SK-N-SH (cell line): ENCODE data around the gene CAPSL. TPM values are rescaled to one million over a fixed set of nuclear protein-coding genes. Genes with fewer than 3 reads are reported as not detected.

Source experiments
- CTCF ChIA-PET: fragments of 300-600, 350-600 bp; formaldehyde crosslinking; extraction: SDS; loops from one replicate; lab custom pipeline; 2021; lab: Yijun Ruan, JAX
- POLR2A ChIA-PET: fragments of 350-600 bp; sonication (Branson Sonifier 250); formaldehyde crosslinking; extraction: SDS; loops from one replicate; lab custom pipeline; 2020; ENCODE audit warnings: antibody characterized with exemption, inconsistent platforms; lab: Yijun Ruan, JAX
- DNase-seq: peaks from one replicate; pipeline ENCODE4 v3.0.0; 2012
- H2AFZ ChIP-seq: fragments of 200-600 bp; sonication (generic); 2 replicates; pipeline ENCODE4 v1.8.1; 2016; ENCODE audit warnings: antibody characterized with exemption, mild to moderate bottlenecking, low read depth
- H3F3A ChIP-seq: fragments of 200-600 bp; sonication (generic); replicated peaks from 2 replicates; pipeline ENCODE3; 2016; ENCODE audit warnings: antibody characterized with exemption, mild to moderate bottlenecking; ENCODE audit not compliant: insufficient read depth
- H3K27ac ChIP-seq, 2 experiments: fragments of 200-500 bp in 1 of 2; fragments of 200-600 bp in 1 of 2; sonication (Bioruptor generic) in 1 of 2; sonication (generic), shearing (Covaris generic) in 1 of 2; 2 replicates each; pipeline versions ENCODE4 v1.5.1 to v1.6.1; 2014 to 2016; ENCODE audit warnings: low read depth in 2 of 2, inconsistent platforms in 1 of 2, low read length in 1 of 2, mild to moderate bottlenecking in 1 of 2, mixed read lengths in 1 of 2
- H3K27me3 ChIP-seq: fragments of 200-600 bp; sonication (generic), shearing (Covaris generic); 2 replicates; pipeline ENCODE4 v1.6.1; 2016; ENCODE audit warnings: mixed run types; ENCODE audit not compliant: insufficient read depth
- H3K36me3 ChIP-seq, 2 experiments: fragments of 200-500 bp in 1 of 2; fragments of 200-600 bp in 1 of 2; sonication (Bioruptor generic) in 1 of 2; sonication (generic) in 1 of 2; replicated peaks in 1 of 2; 2 replicates each; pipeline versions ENCODE3 to v1.5.1; 2014 to 2016; ENCODE audit warnings: low read length in 1 of 2, mild to moderate bottlenecking in 1 of 2; ENCODE audit not compliant: insufficient read depth in 2 of 2, control insufficient read depth in 1 of 2
- H3K4me1 ChIP-seq, 2 experiments: fragments of 200-500 bp in 1 of 2; fragments of 200-600 bp in 1 of 2; sonication (Bioruptor generic) in 1 of 2; sonication (generic), shearing (Covaris generic) in 1 of 2; 2 replicates each; pipeline versions ENCODE4 v1.5.1 to v1.6.1; 2014 to 2016; ENCODE audit warnings: low read depth in 1 of 2, low read length in 1 of 2, mixed run types in 1 of 2; ENCODE audit not compliant: insufficient read depth in 2 of 2, control insufficient read depth in 1 of 2
- H3K4me2 ChIP-seq: fragments of 200-600 bp; sonication (generic), shearing (Covaris generic); 2 replicates; pipeline ENCODE4 v1.6.1; 2017; ENCODE audit warnings: mixed run types
- H3K4me3 ChIP-seq, 2 experiments: fragments of 200-500 bp in 1 of 2; fragments of 200-600 bp in 1 of 2; sonication (Bioruptor generic) in 1 of 2; sonication (generic), shearing (Covaris generic) in 1 of 2; 2 replicates each; pipeline versions ENCODE4 v1.5.1 to v1.8.1; 2014 to 2016; ENCODE audit warnings: low read depth in 2 of 2, inconsistent platforms in 1 of 2, low read length in 1 of 2, mild to moderate bottlenecking in 1 of 2, mixed read lengths in 1 of 2, moderate library complexity in 1 of 2
- H3K79me2 ChIP-seq: fragments of 200-600 bp; sonication (generic); 2 replicates; pipeline ENCODE4 v1.8.1; 2017; ENCODE audit warnings: mild to moderate bottlenecking; ENCODE audit not compliant: insufficient read depth
- H3K9ac ChIP-seq: fragments of 200-600 bp; sonication (generic); 2 replicates; pipeline ENCODE4 v1.6.1; 2017; ENCODE audit warnings: mixed run types
- H3K9me2 ChIP-seq: fragments of 200-600 bp; sonication (generic); 2 replicates; pipeline ENCODE4 v1.6.1; 2017; ENCODE audit warnings: mixed run types
- H3K9me3 ChIP-seq: fragments of 200-600 bp; sonication (generic); 2 replicates; pipeline ENCODE4 v1.6.1; 2017; ENCODE audit warnings: mixed run types, mild to moderate bottlenecking, moderate library complexity
- H4K20me1 ChIP-seq: fragments of 200-600 bp; sonication (generic); 2 replicates; pipeline ENCODE4 v1.6.1; 2017; ENCODE audit warnings: mild to moderate bottlenecking, mixed run types; ENCODE audit not compliant: insufficient read depth
- EP300 ChIP-seq, 2 experiments: IDR thresholded peaks; 2 replicates each; pipeline versions ENCODE4 v1.4.0 to v1.6.1; 2012; ENCODE audit warnings: borderline replicate concordance in 1 of 2, low read depth in 1 of 2, low read length in 1 of 2
- EZH2phosphoT487 ChIP-seq: fragments of 200-600 bp; sonication (generic); IDR thresholded peaks from 2 replicates; pipeline ENCODE4 v1.6.1; 2017; ENCODE audit warnings: low read depth, mixed run types, mild to moderate bottlenecking, antibody characterized with exemption, moderate library complexity, borderline replicate concordance
- FOSL2 ChIP-seq: IDR thresholded peaks from 2 replicates; pipeline ENCODE4 v1.4.0; 2012; ENCODE audit warnings: low read depth, mild to moderate bottlenecking, moderate library complexity, borderline replicate concordance
- FOXJ3 ChIP-seq: sonication (generic); formaldehyde crosslinking; IDR thresholded peaks from 2 replicates; pipeline ENCODE4 v1.5.1; 2020; ENCODE audit warnings: mild to moderate bottlenecking, missing genetic modification reagents
- FOXM1 ChIP-seq: IDR thresholded peaks from 2 replicates; pipeline ENCODE4 v1.4.0; 2012; ENCODE audit warnings: low read depth, mild to moderate bottlenecking
- GABPA ChIP-seq: IDR thresholded peaks from 2 replicates; pipeline ENCODE4 v1.4.0; 2012; ENCODE audit warnings: low read depth, mild to moderate bottlenecking
- GATA2 ChIP-seq: sonication (generic); formaldehyde crosslinking; IDR thresholded peaks from 2 replicates; pipeline ENCODE4 v1.5.0; 2020; ENCODE audit warnings: mild to moderate bottlenecking, missing genetic modification reagents
- IRF3 ChIP-seq: fragments of 150-350 bp; IDR thresholded peaks from 2 replicates; pipeline ENCODE4 v1.6.1; 2016; ENCODE audit warnings: mild to moderate bottlenecking, low read depth, low read length
- JUND ChIP-seq: IDR thresholded peaks from 2 replicates; pipeline ENCODE4 v1.4.0; 2012
- MXI1 ChIP-seq: IDR thresholded peaks from 2 replicates; pipeline ENCODE4 v1.6.1; 2012; ENCODE audit warnings: mild to moderate bottlenecking, low read depth, low read length, improper control_type of control experiment
- NFIC ChIP-seq: IDR thresholded peaks from 2 replicates; pipeline ENCODE4 v1.4.0; 2012; ENCODE audit warnings: borderline replicate concordance
- RCOR1 ChIP-seq: fragments of 150-350 bp; IDR thresholded peaks from 2 replicates; pipeline ENCODE4 v1.6.1; 2017; ENCODE audit warnings: antibody characterized with exemption, low read length
- RFX5 ChIP-seq: IDR thresholded peaks from 2 replicates; pipeline ENCODE4 v1.6.1; 2012; ENCODE audit warnings: mild to moderate bottlenecking, improper control_type of control experiment, low read length
- TAF1 ChIP-seq: IDR thresholded peaks from 2 replicates; pipeline ENCODE4 v1.6.1; 2012; ENCODE audit warnings: low read depth, mild to moderate bottlenecking, low read length, moderate library complexity, borderline replicate concordance
- TCF12 ChIP-seq: IDR thresholded peaks from 2 replicates; pipeline ENCODE4 v1.4.0; 2012
- TEAD4 ChIP-seq: IDR thresholded peaks from 2 replicates; pipeline ENCODE4 v1.4.0; 2012; ENCODE audit warnings: mild to moderate bottlenecking, borderline replicate concordance; ENCODE audit not compliant: insufficient read depth
- WGBS: methylation state at CpG from one replicate; pipeline ENCODE4 v1.1.6; 2017; ENCODE audit warnings: low lambda C conversion rate; 5-methylcytosine and 5-hydroxymethylcytosine counted together
- polyA plus RNA-seq, 3 experiments: library from polyadenylated mRNA; depleted of rRNA; stranded (reverse); fragments of >200 nt; gene quantifications; 2 replicates each; pipeline ENCODE4 v1.2.3, GENCODE V29; 2012

Gene CAPSL
- polyA plus RNA-seq, 1 of the 3 experiments (the other 2 are of a cell fraction), result 0.23 TPM

- no peaks in the 10 kb centered on the region for H3K9me2 ChIP-seq
- no peaks in the 10 kb centered on the region for H3K9me3 ChIP-seq
- no peaks in the 10 kb centered on the region for H3K27me3 ChIP-seq
- H3K79me2 ChIP-seq, result no peaks in the 10 kb centered on the region
- no peaks in the 10 kb centered on the region for H3F3A ChIP-seq
- DNase-seq, result no peak
- TF ChIP-seq FOSL2 (no peak), MXI1 (no peak), FOXJ3 (CRISPR knock-in tag) (no peak), EP300 (IDR thresholded peaks at IDR 0.05; ENCODE audit: borderline replicate concordance in 1 of 2, low read depth in 1 of 2, low read length in 1 of 2) (no peak), RFX5 (no peak), GABPA (no peak), TEAD4 (no peak), FOXM1 (no peak), TCF12 (no peak), JUND (no peak), EZH2phosphoT487 (no peak)
- H4K20me1 ChIP-seq, result no peaks in the 10 kb centered on the region
- H2AFZ ChIP-seq, result no peak overlapping the region
- POLR2A ChIA-PET, result no interaction called here
- H3K4me1 ChIP-seq, result no peaks in the 10 kb centered on the region
- no peak overlapping the region for H3K4me3 ChIP-seq
- H3K27ac ChIP-seq, result no peak overlapping the region
- no peaks in the 10 kb centered on the region for H3K36me3 ChIP-seq
- 9% methylated on average over 4 of the region's 4 CpGs for WGBS
- CTCF ChIA-PET, result no interaction called here
- H3K9ac ChIP-seq, result no peak overlapping the region
- H3K4me2 ChIP-seq, result no peak overlapping the region
These were observed 36.1 kb upstream of the CAPSL start for GRCh38 chr5:35974570-35974969.

- TF ChIP-seq RCOR1 (no peak), GABPA (no peak), IRF3 (no peak), EP300 (IDR thresholded peaks at IDR 0.05; ENCODE audit: borderline replicate concordance in 1 of 2, low read depth in 1 of 2, low read length in 1 of 2) (no peak), NFIC (no peak), MXI1 (no peak), GATA2 (no peak), TCF12 (no peak), JUND (no peak), TAF1 (no peak)
- TF ChIP-seq, all 33 proteins: peak for 0
- no peak overlapping the region for H3K9ac ChIP-seq
- H3K9me3 ChIP-seq, result no peaks in the 10 kb centered on the region
- H3K4me1 ChIP-seq, result no peaks in the 10 kb centered on the region
- CTCF ChIA-PET, result no interaction called here
- no peaks in the 10 kb centered on the region for H3F3A ChIP-seq
- 9% methylated on average over 4 of the region's 5 CpGs for WGBS
- no peaks in the 10 kb centered on the region for H3K9me2 ChIP-seq
- H4K20me1 ChIP-seq, result no peaks in the 10 kb centered on the region
- POLR2A ChIA-PET, result no interaction called here
- no peaks in the 10 kb centered on the region for H3K36me3 ChIP-seq
- DNase-seq, result no peak
- no peak overlapping the region for H2AFZ ChIP-seq
- H3K79me2 ChIP-seq, result no peaks in the 10 kb centered on the region
- no peak overlapping the region for H3K27ac ChIP-seq
- no peak overlapping the region for H3K4me2 ChIP-seq
- H3K4me3 ChIP-seq, result no peak overlapping the region
- H3K27me3 ChIP-seq, result no peaks in the 10 kb centered on the region
These were observed 33.4 kb upstream of the CAPSL start for GRCh38 chr5:35971878-35972210.
